AG09309 (cell line): ENCODE results near the gene ASNSD1.
"Not testable (repeated sequence)": the region's sequence is repeated elsewhere in the genome, so short reads cannot be mapped to it uniquely, and the experiment has no call there.

Experiments
- DNase-seq: peaks from one replicate; pipeline ENCODE4 v3.0.0-alpha.2; 2010; ENCODE audit warnings: low read depth
- H3K4me3 ChIP-seq: 2 replicates; pipeline ENCODE4 v1.5.1; 2011; ENCODE audit warnings: mild to moderate bottlenecking, low read depth, low read length, moderate library complexity; ENCODE audit not compliant: control insufficient read depth
- CTCF ChIP-seq: IDR thresholded peaks from 2 replicates; pipeline ENCODE4 v1.5.1; 2011; ENCODE audit warnings: mild to moderate bottlenecking, low read depth, low read length, inconsistent platforms; ENCODE audit not compliant: insufficient read depth, control insufficient read depth; ENCODE audit errors: missing control alignments

Gene ASNSD1

GRCh38 chr2:189658306-189659212, 2.7 kb upstream of the ASNSD1 start:
- DNase-seq, result no peak
- no peak overlapping the region for H3K4me3 ChIP-seq
- TF ChIP-seq CTCF, result no peak

- no peak for TF ChIP-seq CTCF
- DNase-seq, result no peak
- H3K4me3 ChIP-seq, result no peak overlapping the region
Measured at GRCh38 chr2:189659734-189660133, 1.5 kb upstream of the ASNSD1 start.

- no peak overlapping the region for H3K4me3 ChIP-seq
- DNase-seq, result no peak
- no peak for TF ChIP-seq CTCF
Measured at GRCh38 chr2:189660803-189661147, 484 bp upstream of the ASNSD1 start.

- TF ChIP-seq CTCF, result no peak
- H3K4me3 ChIP-seq, result peak overlapping the region; percentile 80
- DNase-seq, result no peak
Measured at GRCh38 chr2:189661957-189662321, 680 bp downstream of the ASNSD1 start.

GRCh38 chr2:189662669-189663226, 1.5 kb downstream of the ASNSD1 start:
- DNase-seq, result no peak
- TF ChIP-seq CTCF, result no peak
- no peak overlapping the region for H3K4me3 ChIP-seq

DNA sequence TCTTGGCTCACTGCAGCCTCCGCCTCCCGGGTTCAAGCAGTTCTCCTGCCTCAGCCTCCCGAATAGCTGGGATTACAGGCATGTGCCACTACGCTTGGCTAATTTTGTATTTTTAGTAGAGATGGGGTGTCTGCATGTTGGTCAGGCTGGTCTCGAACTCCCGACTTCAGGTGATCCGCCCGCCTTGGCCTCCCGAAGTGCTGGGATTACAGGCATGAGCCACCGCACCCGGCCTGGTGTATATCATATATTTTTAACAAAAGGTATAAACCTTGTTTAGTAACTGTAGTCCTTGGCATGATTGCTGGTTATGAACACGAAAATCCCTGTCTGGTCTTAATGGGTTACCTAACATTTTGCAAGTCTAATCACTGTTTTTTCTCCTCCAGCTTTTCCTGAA, 2.1 kb downstream of the ASNSD1 start:
- DNase-seq, H3K4me3 ChIP-seq: not testable (repeated sequence)

GRCh38 chr2:189669913-189670312, 8.7 kb downstream of the ASNSD1 start:
- no peak overlapping the region for H3K4me3 ChIP-seq
- no peak for DNase-seq
- no peak for TF ChIP-seq CTCF
